H9 (cell line): ENCODE results near the gene RPL7L1. TPM values are rescaled to one million over a fixed set of nuclear protein-coding genes. Genes with fewer than 3 reads are reported as not detected.

Source experiments
- DNase-seq: peaks from one replicate; pipeline ENCODE4 v3.0.0-alpha.2; 2017
- H2AFZ ChIP-seq: one replicate; pipeline ENCODE4 v1.6.1; 2013; ENCODE audit warnings: mild to moderate bottlenecking, low read length, control low read depth, moderate library complexity
- H2AK5ac ChIP-seq: 2 replicates; pipeline ENCODE4 v1.6.1; 2013; ENCODE audit warnings: low read length, control low read depth, mixed read lengths; ENCODE audit not compliant: insufficient read length
- H2BK120ac ChIP-seq: one replicate; pipeline ENCODE4 v1.6.1; 2013; ENCODE audit warnings: low read depth, mild to moderate bottlenecking, low read length, control low read depth, inconsistent platforms; ENCODE audit not compliant: poor library complexity, severe bottlenecking
- H2BK12ac ChIP-seq: 2 replicates; pipeline ENCODE4 v1.6.1; 2013; ENCODE audit warnings: low read length, control low read depth, mixed read lengths, low read depth; ENCODE audit not compliant: insufficient read length
- H2BK15ac ChIP-seq: 2 replicates; pipeline ENCODE4 v1.6.1; 2013; ENCODE audit warnings: low read depth, low read length, control low read depth
- H2BK20ac ChIP-seq: one replicate; pipeline ENCODE4 v1.6.1; 2013; ENCODE audit warnings: low read depth, mild to moderate bottlenecking, low read length, control low read depth, inconsistent platforms; ENCODE audit not compliant: poor library complexity, severe bottlenecking
- H2BK5ac ChIP-seq: 2 replicates; pipeline ENCODE4 v1.6.1; 2013; ENCODE audit warnings: low read length, control low read depth, mixed read lengths; ENCODE audit not compliant: insufficient read length
- H3K14ac ChIP-seq: 2 replicates; pipeline ENCODE4 v1.6.1; 2013; ENCODE audit warnings: low read length, control low read depth; ENCODE audit not compliant: insufficient read depth
- H3K18ac ChIP-seq: 2 replicates; pipeline ENCODE4 v1.6.1; 2013; ENCODE audit warnings: low read depth, mild to moderate bottlenecking, mixed read lengths, low read length, control low read depth; ENCODE audit not compliant: insufficient read length
- H3K23ac ChIP-seq: 2 replicates; pipeline ENCODE4 v1.6.1; 2013; ENCODE audit warnings: low read length, control low read depth, mixed read lengths, low read depth; ENCODE audit not compliant: insufficient read length
- H3K23me2 ChIP-seq: 2 replicates; pipeline ENCODE4 v1.6.1; 2013; ENCODE audit warnings: low read depth, mild to moderate bottlenecking, mixed read lengths, low read length, control low read depth; ENCODE audit not compliant: insufficient read length, poor library complexity, severe bottlenecking
- H3K27ac ChIP-seq: 2 replicates; pipeline ENCODE4 v1.5.1; 2013; ENCODE audit warnings: low read length, control low read depth, mixed read lengths, low read depth; ENCODE audit not compliant: insufficient read length
- H3K27me3 ChIP-seq: 2 replicates; pipeline ENCODE4 v1.6.1; 2013; ENCODE audit warnings: low read length, control low read depth, inconsistent platforms; ENCODE audit not compliant: insufficient read depth
- H3K4ac ChIP-seq: 2 replicates; pipeline ENCODE4 v1.6.1; 2013; ENCODE audit warnings: low read depth, mild to moderate bottlenecking, control low read depth, inconsistent platforms, low read length, moderate library complexity
- H3K4me1 ChIP-seq: 2 replicates; pipeline ENCODE4 v1.6.1; 2013; ENCODE audit warnings: low read length, control low read depth, inconsistent platforms; ENCODE audit not compliant: insufficient read depth
- H3K4me2 ChIP-seq: 2 replicates; pipeline ENCODE4 v1.6.1; 2013; ENCODE audit warnings: low read length, control low read depth, mixed read lengths; ENCODE audit not compliant: insufficient read length, insufficient read depth
- H3K56ac ChIP-seq: 2 replicates; pipeline ENCODE4 v1.6.1; 2013; ENCODE audit warnings: low read depth, mild to moderate bottlenecking, mixed read lengths, low read length, control low read depth; ENCODE audit not compliant: insufficient read length
- H3K79me1 ChIP-seq: 2 replicates; pipeline ENCODE4 v1.6.1; 2013; ENCODE audit warnings: low read depth, mild to moderate bottlenecking, moderate library complexity, low read length, control low read depth, inconsistent platforms; ENCODE audit not compliant: insufficient read depth, poor library complexity, severe bottlenecking
- H3K79me2 ChIP-seq: 2 replicates; pipeline ENCODE4 v1.6.1; 2013; ENCODE audit warnings: low read length, control low read depth, inconsistent platforms; ENCODE audit not compliant: insufficient read depth
- H3K9ac ChIP-seq: 2 replicates; pipeline ENCODE4 v1.6.1; 2013; ENCODE audit warnings: low read length, control low read depth, mixed read lengths; ENCODE audit not compliant: insufficient read length; ENCODE audit errors: extremely low read depth
- H3K9me3 ChIP-seq: one replicate; pipeline ENCODE4 v1.6.1; 2013; ENCODE audit warnings: low read depth, low read length, inconsistent platforms; ENCODE audit not compliant: control insufficient read depth
- H3T11ph ChIP-seq: one replicate; pipeline ENCODE4 v1.6.1; 2013; ENCODE audit warnings: mild to moderate bottlenecking, low read length, control low read depth, inconsistent platforms
- H4K20me1 ChIP-seq: one replicate; pipeline ENCODE4 v1.6.1; 2013; ENCODE audit not compliant: control insufficient read depth, insufficient read length, insufficient read depth
- H4K5ac ChIP-seq: 2 replicates; pipeline ENCODE4 v1.6.1; 2013; ENCODE audit warnings: low read depth, mild to moderate bottlenecking, mixed read lengths, low read length, control low read depth; ENCODE audit not compliant: insufficient read length
- H4K8ac ChIP-seq: replicated peaks from 2 replicates; pipeline ENCODE4 v1.6.1; 2013; ENCODE audit warnings: low read length, control low read depth, mixed read lengths, low read depth; ENCODE audit not compliant: insufficient read length
- H4K91ac ChIP-seq: 2 replicates; pipeline ENCODE4 v1.6.1; 2013; ENCODE audit warnings: low read depth, mild to moderate bottlenecking, moderate library complexity, mixed read lengths, low read length, control low read depth; ENCODE audit not compliant: insufficient read length
- H3K27ac Mint-ChIP-seq, 3 experiments: 2 replicates in 2 of 3; 3 replicates in 1 of 3; pipeline ENCODE4 v1.8.0; 2020 to 2021; ENCODE audit warnings: mixed read lengths in 3 of 3, mild to moderate bottlenecking in 1 of 3, moderate library complexity in 1 of 3
- H3K27me3 Mint-ChIP-seq: 2 replicates; pipeline ENCODE4 v1.8.0; 2021; ENCODE audit warnings: low read depth, mild to moderate bottlenecking, moderate library complexity, mixed read lengths
- H3K36me3 Mint-ChIP-seq, 3 experiments: 2 replicates in 2 of 3; 3 replicates in 1 of 3; pipeline ENCODE4 v1.8.0; 2020 to 2021; ENCODE audit warnings: low read depth in 3 of 3, mixed read lengths in 3 of 3; ENCODE audit not compliant: insufficient read depth in 1 of 3
- H3K4me1 Mint-ChIP-seq, 2 experiments: 2 replicates each; pipeline ENCODE4 v1.8.0; 2020; ENCODE audit warnings: mixed read lengths in 2 of 2
- H3K4me3 Mint-ChIP-seq, 2 experiments: 2 replicates in 1 of 2; 3 replicates in 1 of 2; pipeline ENCODE4 v1.8.0; 2020 to 2021; ENCODE audit warnings: mild to moderate bottlenecking in 2 of 2, mixed read lengths in 2 of 2, moderate library complexity in 1 of 2
- H3K9me3 Mint-ChIP-seq, 2 experiments: 2 replicates in 1 of 2; 3 replicates in 1 of 2; pipeline ENCODE4 v1.8.0; 2020; ENCODE audit warnings: mild to moderate bottlenecking in 2 of 2, mixed read lengths in 2 of 2, moderate library complexity in 1 of 2
- CTCF ChIP-seq: fragments of 200-600 bp; sonication (generic); conservative IDR thresholded peaks from 3 replicates; pipeline ENCODE4 v1.8.0; 2021; ENCODE audit warnings: antibody characterized with exemption, mild to moderate bottlenecking
- WGBS: extraction: QIAGEN DNeasy Blood & Tissue Kit; methylation state at CpG from one replicate; pipeline ENCODE4 v1.1.7; 2013; ENCODE audit warnings: missing lambda C conversion rate, low lambda C conversion rate, mixed read lengths; ENCODE audit not compliant: insufficient read length; ENCODE audit errors: extremely low coverage; 5-methylcytosine and 5-hydroxymethylcytosine counted together
- total RNA-seq: library from RNA; stranded (reverse); gene quantifications from 2 replicates; pipeline ENCODE4 v1.2.1, GENCODE V29; 2021

RPL7L1 gene
- total RNA-seq, 1 experiment from 2014 or later, result 130 TPM

GRCh38 chr6:42845327-42845694, 34.1 kb upstream of the RPL7L1 start:
- Histone ChIP-seq H4K8ac (no peak overlapping the region), H2BK20ac (no peak overlapping the region), H3T11ph (no peak overlapping the region), H4K20me1 (no peaks in the 10 kb centered on the region), H2BK12ac (no peak overlapping the region), H2BK5ac (no peak overlapping the region), H3K4me1 (no peaks in the 10 kb centered on the region), H4K5ac (no peak overlapping the region), H2BK15ac (no peak overlapping the region), H3K14ac (no peak overlapping the region), H3K4me2 (no peak overlapping the region), H3K27me3 (no peaks in the 10 kb centered on the region), H3K4ac (no peak overlapping the region), H2AK5ac (no peak overlapping the region), H4K91ac (no peak overlapping the region), H2AFZ (no peak overlapping the region), H3K18ac (no peak overlapping the region), H3K79me1 (no peaks in the 10 kb centered on the region), H3K56ac (no peak overlapping the region), H3K79me2 (no peaks in the 10 kb centered on the region), H3K23ac (no peak overlapping the region), H3K9me3 (no peaks in the 10 kb centered on the region), H2BK120ac (no peak overlapping the region), H3K9ac (no peak overlapping the region), H3K27ac (no peak overlapping the region), H3K23me2 (no peaks in the 10 kb centered on the region)
- H3K27me3 Mint-ChIP-seq, result no peaks in the 10 kb centered on the region
- TF ChIP-seq CTCF, result no peak
- WGBS, result no CpG with 5 or more reads among the region's 6 CpGs
- peaks cover 6 to 14% (median 7%) of the 10 kb centered on the region in 3 experiments; a peak in 6 of 7 replicates for H3K36me3 Mint-ChIP-seq
- DNase-seq, result no peak
- no peaks in the 10 kb centered on the region for H3K4me1 Mint-ChIP-seq
- H3K4me3 Mint-ChIP-seq, result no peak overlapping the region
- H3K27ac Mint-ChIP-seq, result no peak overlapping the region
- no peaks in the 10 kb centered on the region; a peak in 1 of 5 replicates for H3K9me3 Mint-ChIP-seq
